BJ (cell line): ENCODE data around the gene RABGAP1L. TPM values are rescaled to one million over a fixed set of nuclear protein-coding genes. Genes with fewer than 3 reads are reported as not detected.

Experiments
- CTCF ChIA-PET: fragments of 350-600 bp; formaldehyde crosslinking; extraction: SDS; loops from one replicate; lab custom pipeline; 2021; ENCODE audit warnings: antibody characterized with exemption, inconsistent platforms; lab: Yijun Ruan, JAX
- POLR2A ChIA-PET: fragments of 300-600 bp; sonication (Branson Sonifier 250); formaldehyde crosslinking; extraction: SDS; loops from one replicate; lab custom pipeline; 2021; ENCODE audit warnings: antibody characterized with exemption; lab: Charles Lee
- DNase-seq: peaks from one replicate; pipeline ENCODE4 v3.0.0-alpha.2; 2011; ENCODE audit warnings: low read depth
- H3K27me3 ChIP-seq: 2 replicates; pipeline ENCODE4 v1.6.0; 2011; ENCODE audit warnings: low read length; ENCODE audit not compliant: control insufficient read depth, insufficient read depth
- H3K36me3 ChIP-seq: 2 replicates; pipeline ENCODE4 v1.5.1; 2011; ENCODE audit warnings: low read length; ENCODE audit not compliant: control insufficient read depth, insufficient read depth
- H3K4me3 ChIP-seq: 2 replicates; pipeline ENCODE4 v1.5.1; 2011; ENCODE audit warnings: low read depth, mild to moderate bottlenecking, control low read depth, low read length
- CTCF ChIP-seq: IDR thresholded peaks from 2 replicates; pipeline ENCODE4 v1.5.1; 2011; ENCODE audit warnings: low read depth, mild to moderate bottlenecking, control low read depth, inconsistent platforms, low read length, moderate library complexity; ENCODE audit not compliant: insufficient read depth
- polyA plus RNA-seq: library from polyadenylated mRNA; depleted of rRNA; stranded (reverse); fragments of >200 nt; gene quantifications from 2 replicates; pipeline ENCODE4 v1.2.3, GENCODE V29; 2011

Gene RABGAP1L
- polyA plus RNA-seq, 1 experiment: 15.9 TPM

GRCh38 chr1:174219606-174220370, 60.5 kb downstream of the RABGAP1L start:
- H3K4me3 ChIP-seq: no peak overlapping the region
- ChIA-PET CTCF (no interaction called here), POLR2A (no interaction called here)
- no peaks in the 10 kb centered on the region for H3K36me3 ChIP-seq
- no peak for DNase-seq
- H3K27me3 ChIP-seq: no peaks in the 10 kb centered on the region
- TF ChIP-seq CTCF: no peak

GRCh38 chr1:174221681-174222080, 62.4 kb downstream of the RABGAP1L start:
- no peak for TF ChIP-seq CTCF
- no peak for DNase-seq
- ChIA-PET POLR2A (no interaction called here), CTCF (interaction anchor here (1.0 kb wide), 1 partner anchor 41 kb away, joined by 3 read pairs; no protein-coding TSS in a partner anchor)
- H3K36me3 ChIP-seq: no peaks in the 10 kb centered on the region
- H3K4me3 ChIP-seq: no peak overlapping the region
- H3K27me3 ChIP-seq: no peaks in the 10 kb centered on the region

GRCh38 chr1:174222166-174222949, 63.0 kb downstream of the RABGAP1L start:
- H3K4me3 ChIP-seq: no peak overlapping the region
- TF ChIP-seq CTCF: no peak
- H3K27me3 ChIP-seq: no peaks in the 10 kb centered on the region
- DNase-seq: no peak
- ChIA-PET POLR2A (no interaction called here), CTCF (no interaction called here)
- H3K36me3 ChIP-seq: no peaks in the 10 kb centered on the region

- H3K36me3 ChIP-seq: no peaks in the 10 kb centered on the region
- no peak overlapping the region for H3K4me3 ChIP-seq
- TF ChIP-seq CTCF: no peak
- H3K27me3 ChIP-seq: no peaks in the 10 kb centered on the region
- ChIA-PET CTCF (no interaction called here), POLR2A (no interaction called here)
- DNase-seq: no peak
Observed at GRCh38 chr1:174224641-174225040, 65.3 kb downstream of the RABGAP1L start.

- Histone ChIP-seq H3K4me3 (no peak overlapping the region), H3K27me3 (no peaks in the 10 kb centered on the region), H3K36me3 (no peaks in the 10 kb centered on the region)
- CTCF ChIA-PET: no interaction called here
- POLR2A ChIA-PET: no interaction called here
- DNase-seq: no peak
- TF ChIP-seq CTCF: no peak
Observed at GRCh38 chr1:174225499-174226204, 66.3 kb downstream of the RABGAP1L start.
